Lower lobe of right lung (tissue), 2 donors: Measurements from ENCODE around the gene RAD18. TPM values are rescaled to one million over a fixed set of nuclear protein-coding genes. Genes with fewer than 3 reads are reported as not detected.
A peak's percentile ranks its signal among the peaks of the same experiment; 100 is the strongest.

Experiments used
- ATAC-seq, 2 donors: fragments of 200-7000 bp; cut with Tn5 transposase; one replicate each; pipeline ENCODE4 v1.9.1; 2020 to 2022; ENCODE audit warnings: mild to moderate bottlenecking in 2 of 2, moderate library complexity in 2 of 2
- DNase-seq: peaks from one replicate; pipeline ENCODE4 v3.0.0-alpha.2; 2020
- H3K27ac ChIP-seq: fragments of 200-600 bp; one replicate; pipeline ENCODE4 v1.8.0; 2022
- H3K27me3 ChIP-seq: fragments of 200-600 bp; one replicate; pipeline ENCODE4 v1.8.0; 2022; ENCODE audit warnings: low read depth
- H3K36me3 ChIP-seq: fragments of 200-600 bp; one replicate; pipeline ENCODE4 v1.8.0; 2022; ENCODE audit warnings: mild to moderate bottlenecking
- H3K4me1 ChIP-seq: fragments of 200-600 bp; one replicate; pipeline ENCODE4 v1.8.0; 2022
- H3K4me3 ChIP-seq: fragments of 200-600 bp; one replicate; pipeline ENCODE4 v1.8.0; 2022; ENCODE audit warnings: mild to moderate bottlenecking
- H3K9me3 ChIP-seq: fragments of 200-600 bp; one replicate; pipeline ENCODE4 v1.8.0; 2022
- intact Hi-C: fragments of 100-400 bp; cut with DNase I; formaldehyde crosslinking; loops from one replicate; pipeline ENCODE4 v1.11.0; 2022
- total RNA-seq: library from RNA; stranded (reverse); fragmentation: NEBNext Ultra II Directional; extraction: Animal tissue kit (Norgen Biotek cat#: 25700); gene quantifications from one replicate; pipeline ENCODE4 v1.2.1, GENCODE V29; 2021
- TF ChIP-seq, protein P1 (sequence below): fragments of 200-600 bp; IDR thresholded peaks from one replicate; pipeline ENCODE4 v1.8.0; 2022; ENCODE audit warnings: antibody characterized with exemption, mild to moderate bottlenecking
- donor health status: DM: no; HTN: yes; CAD: no; lungs with severe emphysema.

Gene RAD18
- total RNA-seq, 1 donor from 2014 or later, result 12.6 TPM

DNA sequence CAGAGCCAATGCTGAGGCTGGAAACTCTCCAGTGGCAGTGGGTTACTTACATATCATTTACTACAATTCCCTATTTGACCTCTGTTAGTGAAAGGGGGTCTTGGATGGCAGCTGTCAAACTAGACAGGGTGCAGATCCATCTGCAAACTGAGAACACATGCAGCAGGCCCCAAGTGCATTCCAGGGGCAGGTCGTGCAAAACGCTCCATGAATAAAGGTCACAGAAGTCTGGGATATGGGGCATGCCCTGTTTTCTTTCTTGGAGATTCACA is 25.0 kb upstream of the RAD18 start:
- Histone ChIP-seq H3K4me3 (no peak overlapping the region), H3K4me1 (no peaks in the 10 kb centered on the region), H3K27me3 (no peaks in the 10 kb centered on the region), H3K9me3 (no peaks in the 10 kb centered on the region), H3K36me3 (no peaks in the 10 kb centered on the region), H3K27ac (no peak overlapping the region)
- ATAC-seq (no peak), DNase-seq (no peak)
- TF ChIP-seq, protein P1, sequence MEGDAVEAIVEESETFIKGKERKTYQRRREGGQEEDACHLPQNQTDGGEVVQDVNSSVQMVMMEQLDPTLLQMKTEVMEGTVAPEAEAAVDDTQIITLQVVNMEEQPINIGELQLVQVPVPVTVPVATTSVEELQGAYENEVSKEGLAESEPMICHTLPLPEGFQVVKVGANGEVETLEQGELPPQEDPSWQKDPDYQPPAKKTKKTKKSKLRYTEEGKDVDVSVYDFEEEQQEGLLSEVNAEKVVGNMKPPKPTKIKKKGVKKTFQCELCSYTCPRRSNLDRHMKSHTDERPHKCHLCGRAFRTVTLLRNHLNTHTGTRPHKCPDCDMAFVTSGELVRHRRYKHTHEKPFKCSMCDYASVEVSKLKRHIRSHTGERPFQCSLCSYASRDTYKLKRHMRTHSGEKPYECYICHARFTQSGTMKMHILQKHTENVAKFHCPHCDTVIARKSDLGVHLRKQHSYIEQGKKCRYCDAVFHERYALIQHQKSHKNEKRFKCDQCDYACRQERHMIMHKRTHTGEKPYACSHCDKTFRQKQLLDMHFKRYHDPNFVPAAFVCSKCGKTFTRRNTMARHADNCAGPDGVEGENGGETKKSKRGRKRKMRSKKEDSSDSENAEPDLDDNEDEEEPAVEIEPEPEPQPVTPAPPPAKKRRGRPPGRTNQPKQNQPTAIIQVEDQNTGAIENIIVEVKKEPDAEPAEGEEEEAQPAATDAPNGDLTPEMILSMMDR, result no peak
- intact Hi-C loops, result no loop called here

DNA sequence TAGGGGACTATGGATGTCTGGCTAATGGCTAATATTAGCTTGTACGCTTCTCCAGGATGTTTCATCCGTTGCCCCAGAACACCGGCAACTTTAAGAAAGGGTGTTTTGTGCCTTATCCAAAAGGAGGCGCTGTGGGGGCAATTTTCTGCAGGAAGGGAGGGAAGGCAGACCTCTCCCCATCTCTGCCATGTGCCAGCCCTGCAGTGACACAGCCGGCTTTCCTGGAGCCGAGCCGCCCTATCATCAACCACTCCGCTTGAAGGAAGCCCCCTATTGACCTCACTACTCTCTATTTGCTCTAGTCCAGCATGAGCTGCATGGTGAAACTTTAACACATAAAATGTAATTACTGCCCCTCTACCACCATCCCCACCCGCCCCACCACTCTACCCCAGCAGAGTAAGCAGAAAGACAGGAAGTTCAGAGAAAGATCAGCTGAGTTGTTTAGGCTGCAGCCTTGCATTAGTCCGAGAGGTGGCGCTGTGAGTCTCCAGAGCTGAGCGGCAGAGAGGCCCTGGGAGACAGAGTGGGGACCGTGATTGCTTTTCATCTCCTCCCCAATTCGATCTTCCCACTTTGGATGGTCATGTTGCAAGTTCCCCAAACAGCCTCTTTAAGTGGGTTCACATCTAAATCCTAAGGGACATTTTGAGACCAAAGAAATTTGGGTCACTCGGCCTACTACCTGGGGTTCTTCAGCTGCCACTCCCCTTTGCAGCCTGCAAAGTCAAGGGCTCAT is 24.5 kb upstream of the RAD18 start:
- H3K36me3 ChIP-seq, result no peaks in the 10 kb centered on the region
- ATAC-seq (peak; percentile 75 to 77), DNase-seq (peak; percentile 71)
- intact Hi-C loops, result no loop called here
- no peak overlapping the region for H3K27ac ChIP-seq
- TF ChIP-seq, protein P1, result peak; percentile 72
- no peaks in the 10 kb centered on the region for H3K4me1 ChIP-seq
- no peak overlapping the region for H3K4me3 ChIP-seq
- H3K9me3 ChIP-seq, result no peaks in the 10 kb centered on the region
- H3K27me3 ChIP-seq, result no peaks in the 10 kb centered on the region

DNA sequence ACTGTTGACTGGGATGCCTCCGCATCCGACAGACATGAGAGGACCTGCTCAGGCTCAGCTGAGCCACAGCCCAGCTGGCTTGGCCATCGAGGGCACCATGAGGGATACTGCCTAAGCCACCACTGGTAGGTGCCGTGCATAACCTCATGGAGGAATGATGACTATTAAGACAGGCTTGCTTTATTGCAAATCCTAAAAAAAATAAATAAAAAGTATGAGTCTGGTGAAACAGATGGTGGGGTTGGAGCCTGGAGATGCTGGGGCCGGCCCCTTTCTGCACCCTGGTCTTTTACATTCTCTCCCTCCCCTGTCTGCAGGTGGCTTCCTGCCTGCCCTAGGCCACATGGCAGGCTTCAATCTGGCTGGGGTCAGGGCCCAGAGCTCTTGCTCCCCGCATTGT is 24.0 kb upstream of the RAD18 start:
- no peaks in the 10 kb centered on the region for H3K27me3 ChIP-seq
- no peaks in the 10 kb centered on the region for H3K4me1 ChIP-seq
- no peak overlapping the region for H3K27ac ChIP-seq
- DNase-seq (no peak), ATAC-seq (no peak)
- H3K9me3 ChIP-seq, result no peaks in the 10 kb centered on the region
- intact Hi-C loops, result no loop called here
- H3K36me3 ChIP-seq, result no peaks in the 10 kb centered on the region
- no peak overlapping the region for H3K4me3 ChIP-seq
- TF ChIP-seq, protein P1, result no peak

DNA sequence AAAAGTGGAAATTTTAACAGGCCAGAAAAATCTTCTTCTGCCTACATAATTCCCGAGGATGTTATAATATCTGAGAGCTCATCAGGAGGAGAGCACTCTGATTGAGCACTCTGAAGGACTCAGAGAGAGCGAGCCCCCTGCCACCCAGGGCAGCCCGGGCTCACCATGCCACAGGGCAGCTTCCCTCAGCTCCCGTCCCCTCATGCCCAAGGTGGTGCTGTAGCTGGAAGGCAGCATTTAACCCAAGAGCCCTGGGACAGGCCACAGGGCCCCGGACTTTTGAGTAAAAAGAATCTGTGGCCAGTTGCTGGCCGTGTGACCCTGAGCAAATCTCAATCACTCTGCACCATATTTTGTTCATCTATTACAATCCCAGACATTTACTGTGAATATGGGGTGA is 23.5 kb upstream of the RAD18 start:
- no peak for ATAC-seq
- no peaks in the 10 kb centered on the region for H3K36me3 ChIP-seq
- H3K4me1 ChIP-seq, result no peaks in the 10 kb centered on the region
- no peak for DNase-seq
- no peaks in the 10 kb centered on the region for H3K9me3 ChIP-seq
- H3K27me3 ChIP-seq, result no peaks in the 10 kb centered on the region
- TF ChIP-seq, protein P1, result no peak
- no peak overlapping the region for H3K27ac ChIP-seq
- intact Hi-C loops, result no loop called here
- no peak overlapping the region for H3K4me3 ChIP-seq

DNA sequence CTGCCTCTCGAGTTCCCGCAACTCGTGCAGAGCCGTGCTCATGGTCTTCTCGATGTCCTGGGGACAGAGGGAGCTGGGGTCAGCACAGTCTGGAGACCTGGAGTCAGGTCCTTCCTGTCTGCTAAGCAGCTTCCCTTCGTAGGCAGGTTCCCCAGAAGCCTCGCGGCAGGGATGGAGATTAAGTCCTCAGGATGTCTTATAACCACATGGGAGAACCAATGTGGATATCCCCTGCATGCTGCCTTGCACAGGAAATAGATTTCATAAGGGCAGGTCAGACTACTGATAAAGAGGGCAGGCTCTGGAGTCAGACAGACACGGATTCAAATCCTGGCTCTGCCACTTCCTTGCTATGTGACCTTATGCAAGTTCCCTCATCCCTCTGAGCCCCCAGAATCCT is 22.6 kb upstream of the RAD18 start:
- H3K36me3 ChIP-seq, result no peaks in the 10 kb centered on the region
- no peak overlapping the region for H3K27ac ChIP-seq
- H3K4me1 ChIP-seq, result no peaks in the 10 kb centered on the region
- intact Hi-C loops, result no loop called here
- DNase-seq, result no peak
- TF ChIP-seq, protein P1, result no peak
- H3K27me3 ChIP-seq, result no peaks in the 10 kb centered on the region
- H3K4me3 ChIP-seq, result no peak overlapping the region
- ATAC-seq, result no peak
- H3K9me3 ChIP-seq, result no peaks in the 10 kb centered on the region
